Measurements from ENCODE around the gene SNTB2. TPM values are rescaled to one million over a fixed set of nuclear protein-coding genes. Genes with fewer than 3 reads are reported as not detected.
"Not testable (repeated sequence)": the region's sequence is repeated elsewhere in the genome, so short reads cannot be mapped to it uniquely, and the experiment has no call there.

The SNTB2 gene
- total RNA-seq, 2 donors from 2014 or later = 10.7 to 26.1 TPM

DNA sequence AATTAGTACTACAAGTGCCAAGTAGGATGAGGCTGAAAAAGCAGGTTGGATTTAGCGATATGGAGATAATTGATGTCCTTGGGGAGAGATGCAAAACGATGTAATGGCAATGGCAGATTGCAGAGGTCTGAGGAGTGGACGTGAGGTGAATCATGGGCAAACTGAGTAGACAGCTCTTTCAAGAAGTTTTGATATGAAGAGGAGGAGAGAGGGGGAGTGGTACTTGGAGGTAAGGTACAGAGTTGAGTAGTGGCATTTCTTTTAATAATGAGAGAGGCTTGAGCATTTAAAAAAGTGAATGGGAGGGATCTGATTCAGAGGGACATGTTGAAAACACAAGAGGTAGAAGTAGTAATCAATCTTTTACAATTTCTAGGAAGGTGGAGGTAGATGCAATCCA lies 106.4 kb downstream of the SNTB2 start:
- DNase-seq (ENCODE audit: low spot score) (no peak), ATAC-seq (no peak)
- Mint-ChIP-seq H3K27ac (peak overlapping the region in 1 of 2 donors; percentile 5), H3K36me3 (no peaks in the 10 kb centered on the region), H3K4me1 (ENCODE audit: low read depth in 2 of 2) (peaks cover 0 to 3% of the 10 kb centered on the region in 2 donors), H3K4me3 (no peak overlapping the region), H3K9me3 (no peaks in the 10 kb centered on the region), H3K27me3 (no peaks in the 10 kb centered on the region)

DNA sequence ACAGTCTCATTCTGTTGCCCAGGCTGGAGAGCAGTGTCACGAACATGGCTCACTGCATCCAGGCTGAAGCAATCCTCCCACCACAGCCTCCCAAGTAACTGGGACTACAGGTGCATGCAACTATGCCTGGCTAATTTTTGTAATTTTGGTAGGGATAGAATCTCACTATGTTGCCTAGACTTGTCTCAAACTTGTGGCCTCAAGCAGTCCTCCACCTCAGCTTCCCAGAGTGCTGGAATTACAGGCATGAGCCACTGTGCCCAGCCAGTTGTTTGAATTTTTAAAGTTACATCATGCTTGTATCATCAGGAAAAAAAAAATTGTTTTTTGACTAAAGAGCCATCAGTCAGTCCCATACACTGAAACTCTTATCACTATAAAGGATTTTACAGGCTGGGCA lies 107.1 kb downstream of the SNTB2 start:
- Mint-ChIP-seq H3K4me3 (no peak overlapping the region), H3K36me3 (no peaks in the 10 kb centered on the region), H3K9me3 (no peaks in the 10 kb centered on the region), H3K27me3 (no peaks in the 10 kb centered on the region), H3K4me1 (ENCODE audit: low read depth in 2 of 2) (peaks cover 0 to 7% of the 10 kb centered on the region in 2 donors), H3K27ac (no peak overlapping the region)
- ATAC-seq (no peak), DNase-seq (ENCODE audit: low spot score) (no peak)

DNA sequence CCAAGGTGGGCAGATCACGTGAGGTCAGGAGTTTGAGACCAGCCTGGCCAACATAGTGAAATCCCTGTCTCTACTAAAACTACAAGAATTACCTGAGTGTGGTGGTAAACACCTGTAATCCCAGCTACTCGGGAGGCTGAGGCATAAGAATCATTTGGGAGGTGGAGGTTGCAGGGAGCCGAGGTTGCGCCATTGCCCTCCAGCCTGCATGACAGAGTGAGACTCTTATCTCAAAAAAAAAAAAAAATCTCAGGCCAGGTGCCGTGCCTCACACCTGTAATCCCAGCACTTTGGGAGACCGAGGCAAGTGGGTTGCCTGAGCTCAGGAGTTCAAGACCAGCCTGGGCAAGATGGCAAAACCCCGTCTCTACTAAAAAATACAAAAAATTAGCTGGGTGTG lies 109.8 kb downstream of the SNTB2 start:
- H3K4me3 Mint-ChIP-seq; H3K9me3 Mint-ChIP-seq; ATAC-seq; H3K27me3 Mint-ChIP-seq; H3K4me1 Mint-ChIP-seq (ENCODE audit: low read depth in 2 of 2); DNase-seq (ENCODE audit: low spot score); H3K27ac Mint-ChIP-seq: not testable (repeated sequence)
- peaks cover 11% of the 10 kb centered on the region for H3K36me3 Mint-ChIP-seq

GRCh38 chr16:69298261-69298660 lies 111.3 kb downstream of the SNTB2 start:
- Mint-ChIP-seq H3K4me1 (ENCODE audit: low read depth in 2 of 2) (peaks cover 0 to 7% of the 10 kb centered on the region in 2 donors), H3K4me3 (no peak overlapping the region), H3K27me3 (no peaks in the 10 kb centered on the region), H3K27ac (peak overlapping the region in 1 of 2 donors; percentile 47), H3K9me3 (no peaks in the 10 kb centered on the region), H3K36me3 (peaks cover 11% of the 10 kb centered on the region)
- ATAC-seq (no peak), DNase-seq (ENCODE audit: low spot score) (no peak)

GRCh38 chr16:69301187-69301586 lies 114.2 kb downstream of the SNTB2 start:
- no peaks in the 10 kb centered on the region for H3K9me3 Mint-ChIP-seq
- H3K4me1 Mint-ChIP-seq (ENCODE audit: low read depth in 2 of 2) = peaks cover 0 to 7% of the 10 kb centered on the region in 2 donors
- no peak overlapping the region for H3K27ac Mint-ChIP-seq
- H3K4me3 Mint-ChIP-seq = no peak overlapping the region
- no peaks in the 10 kb centered on the region for H3K27me3 Mint-ChIP-seq
- ATAC-seq (no peak), DNase-seq (ENCODE audit: low spot score) (no peak)
- H3K36me3 Mint-ChIP-seq = peaks cover 11% of the 10 kb centered on the region

DNA sequence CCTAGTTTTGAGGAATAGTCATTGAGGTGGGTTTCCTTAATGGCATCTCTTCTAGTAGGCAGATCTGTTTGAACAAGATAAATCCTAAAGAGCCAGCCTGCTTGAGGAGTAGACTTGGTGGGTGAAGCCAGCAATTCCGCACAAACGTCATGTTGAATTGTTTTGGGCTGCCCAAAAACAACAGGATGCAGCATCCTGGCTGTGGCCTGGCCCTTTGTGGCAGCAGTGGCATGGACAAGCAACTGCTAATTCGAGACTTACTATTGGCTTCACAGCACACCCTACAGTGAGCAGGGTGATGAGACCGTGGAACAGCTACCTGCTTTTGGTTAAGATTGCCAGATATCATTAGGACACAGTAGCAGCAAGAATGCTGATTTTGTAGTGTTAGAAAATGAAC lies 114.9 kb downstream of the SNTB2 start:
- Mint-ChIP-seq H3K36me3 (peaks cover 11% of the 10 kb centered on the region), H3K4me3 (no peak overlapping the region), H3K27ac (no peak overlapping the region), H3K9me3 (no peaks in the 10 kb centered on the region), H3K27me3 (no peaks in the 10 kb centered on the region), H3K4me1 (ENCODE audit: low read depth in 2 of 2) (peaks cover 0 to 7% of the 10 kb centered on the region in 2 donors)
- no peak for DNase-seq (ENCODE audit: low spot score)
- no peak for ATAC-seq

- ATAC-seq (no peak), DNase-seq (ENCODE audit: low spot score) (no peak)
- peaks cover 0 to 7% of the 10 kb centered on the region in 2 donors for H3K4me1 Mint-ChIP-seq (ENCODE audit: low read depth in 2 of 2)
- no peak overlapping the region for H3K27ac Mint-ChIP-seq
- H3K9me3 Mint-ChIP-seq = no peaks in the 10 kb centered on the region
- peaks cover 11% of the 10 kb centered on the region for H3K36me3 Mint-ChIP-seq
- H3K4me3 Mint-ChIP-seq = no peak overlapping the region
- H3K27me3 Mint-ChIP-seq = no peaks in the 10 kb centered on the region
Observed at GRCh38 chr16:69302301-69302700, 115.3 kb downstream of the SNTB2 start.

DNA sequence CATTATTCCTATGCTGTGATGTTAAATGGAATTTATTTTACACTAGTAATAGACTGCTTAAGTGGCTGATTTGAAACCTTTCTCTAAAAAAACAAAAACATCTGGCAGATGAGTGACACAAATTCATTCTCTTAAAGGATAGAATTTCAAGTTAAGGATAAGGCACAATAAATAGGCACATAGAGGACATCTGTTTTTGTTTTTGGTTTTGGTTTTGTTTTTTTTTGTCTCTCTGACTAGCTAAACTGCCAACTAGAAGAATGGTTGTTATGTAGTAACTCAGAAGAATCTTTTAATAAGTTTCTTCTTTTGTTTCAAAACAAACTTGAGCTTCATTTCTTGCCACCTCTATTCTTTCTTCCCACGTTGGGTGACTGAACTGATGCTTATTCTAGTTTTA lies 119.1 kb downstream of the SNTB2 start:
- DNase-seq (ENCODE audit: low spot score) (no peak), ATAC-seq (no peak)
- Mint-ChIP-seq H3K27ac (no peak overlapping the region), H3K36me3 (peaks cover 4% of the 10 kb centered on the region), H3K4me1 (ENCODE audit: low read depth in 2 of 2) (peaks cover 0 to 4% of the 10 kb centered on the region in 2 donors), H3K27me3 (no peaks in the 10 kb centered on the region), H3K9me3 (no peaks in the 10 kb centered on the region), H3K4me3 (no peak overlapping the region)

GRCh38 chr16:69307091-69307490 lies 120.1 kb downstream of the SNTB2 start:
- peaks cover 3 to 7% of the 10 kb centered on the region in 2 donors for H3K4me1 Mint-ChIP-seq (ENCODE audit: low read depth in 2 of 2)
- no peak for ATAC-seq
- no peaks in the 10 kb centered on the region for H3K27me3 Mint-ChIP-seq
- no peak for DNase-seq (ENCODE audit: low spot score)
- H3K36me3 Mint-ChIP-seq = peaks cover 3% of the 10 kb centered on the region
- H3K27ac Mint-ChIP-seq = no peak overlapping the region
- no peak overlapping the region for H3K4me3 Mint-ChIP-seq
- no peaks in the 10 kb centered on the region for H3K9me3 Mint-ChIP-seq

GRCh38 chr16:69307856-69308255 lies 120.9 kb downstream of the SNTB2 start:
- no peak for DNase-seq (ENCODE audit: low spot score)
- H3K9me3 Mint-ChIP-seq = no peaks in the 10 kb centered on the region
- peaks cover 6 to 9% of the 10 kb centered on the region in 2 donors for H3K4me1 Mint-ChIP-seq (ENCODE audit: low read depth in 2 of 2)
- H3K4me3 Mint-ChIP-seq = no peak overlapping the region
- no peaks in the 10 kb centered on the region for H3K27me3 Mint-ChIP-seq
- no peak overlapping the region for H3K27ac Mint-ChIP-seq
- ATAC-seq = no peak
- peaks cover 4% of the 10 kb centered on the region for H3K36me3 Mint-ChIP-seq

DNA sequence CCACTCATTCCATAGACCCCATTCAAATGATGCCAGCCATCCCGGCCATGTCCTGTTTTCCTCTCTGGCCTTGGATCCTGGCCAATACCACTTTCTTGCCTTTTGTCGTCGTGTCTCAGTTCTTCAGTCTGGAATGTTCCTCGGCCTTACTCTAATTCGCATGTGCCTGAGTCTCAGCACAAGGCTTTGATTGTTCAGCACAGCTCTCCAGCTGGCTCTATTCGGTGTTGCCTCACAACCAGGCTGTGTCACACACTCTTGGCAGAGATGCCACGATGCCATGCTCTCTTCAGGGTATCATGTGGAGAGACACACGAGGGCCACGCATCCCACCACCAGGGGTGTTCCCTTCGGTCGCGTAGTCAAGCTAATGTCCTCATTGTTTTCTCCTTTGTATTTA lies 122.4 kb downstream of the SNTB2 start:
- DNase-seq (ENCODE audit: low spot score) = no peak
- H3K27ac Mint-ChIP-seq = no peak overlapping the region
- peak overlapping the region; percentile 6 for H3K4me3 Mint-ChIP-seq

DNA sequence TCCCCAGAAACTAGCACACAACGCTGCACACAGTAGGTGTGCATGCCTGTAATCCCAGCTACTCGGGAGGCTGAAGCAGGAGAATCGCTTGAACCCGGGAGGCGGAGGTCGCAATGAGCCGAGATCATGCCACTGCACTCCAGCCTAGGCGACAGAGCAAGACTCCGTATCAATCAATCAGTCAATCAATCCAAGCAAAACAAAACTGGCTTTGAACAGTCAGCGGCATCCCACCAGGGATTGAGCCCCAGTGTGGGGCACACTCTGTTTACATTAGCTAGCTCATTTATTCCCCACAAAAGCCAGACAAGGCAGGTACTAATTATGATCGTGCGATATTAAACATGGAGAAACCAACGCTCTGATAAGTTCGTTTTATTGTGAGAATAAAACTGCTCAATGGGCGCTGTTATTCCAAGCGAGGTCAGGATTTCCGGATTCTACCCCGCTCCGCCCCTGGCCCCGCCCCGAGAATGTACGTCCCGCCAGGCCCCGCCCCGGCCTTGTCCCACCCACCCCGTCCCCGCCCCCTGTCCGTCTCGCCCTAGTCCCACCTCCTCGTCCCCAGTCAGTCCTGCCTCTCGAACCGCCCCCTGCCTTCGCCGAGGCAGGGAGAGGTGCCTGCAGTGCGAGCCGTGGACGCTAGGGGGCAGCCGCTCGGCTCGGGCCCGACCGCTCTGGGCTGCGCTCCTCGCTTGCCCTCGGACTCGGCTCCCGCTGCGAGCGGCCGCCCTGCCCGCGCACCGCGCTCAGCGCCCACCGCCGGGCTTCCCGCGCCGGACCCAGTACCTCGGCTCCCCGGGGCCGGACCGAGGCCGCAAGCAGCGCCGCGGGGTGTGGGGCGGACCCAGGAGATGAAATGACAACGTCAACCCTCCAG lies 123.9 kb downstream of the SNTB2 start, which contains the start of gene VPS4A:
Gene VPS4A, plus strand, starts transcription at position 698 of the 880 bp plus-strand sequence. Its CDS starts 162 bp downstream, at position 860.
- H3K9me3 Mint-ChIP-seq = no peaks in the 10 kb centered on the region
- DNase-seq (ENCODE audit: low spot score) (peak; percentile 97), ATAC-seq (peak; percentile 97 to 99)
- peak within 1 kb of the TSS; percentile 95 for H3K4me3 Mint-ChIP-seq
- peaks cover 18 to 22% of the 10 kb centered on the region in 2 donors for H3K4me1 Mint-ChIP-seq (ENCODE audit: low read depth in 2 of 2)
- peak within 1 kb of the TSS; percentile 82 to 90 for H3K27ac Mint-ChIP-seq
- H3K36me3 Mint-ChIP-seq = peaks cover 4% of the 10 kb centered on the region
- no peaks in the 10 kb centered on the region for H3K27me3 Mint-ChIP-seq

More for the DNA sequence above, 122.4 kb downstream of the SNTB2 start:
- Mint-ChIP-seq H3K4me1 (ENCODE audit: low read depth in 2 of 2) (peaks cover 18 to 20% of the 10 kb centered on the region in 2 donors), H3K27me3 (no peaks in the 10 kb centered on the region), H3K9me3 (no peaks in the 10 kb centered on the region), H3K36me3 (peaks cover 4% of the 10 kb centered on the region)
- ATAC-seq = no peak

GRCh38 chr16:69311533-69312387 lies 124.8 kb downstream of the SNTB2 start:
- Mint-ChIP-seq H3K4me1 (ENCODE audit: low read depth in 2 of 2) (peaks cover 18 to 23% of the 10 kb centered on the region in 2 donors), H3K27me3 (no peaks in the 10 kb centered on the region), H3K27ac (peak overlapping the region; percentile 82 to 90), H3K4me3 (peak overlapping the region; percentile 95), H3K36me3 (peaks cover 4% of the 10 kb centered on the region), H3K9me3 (no peaks in the 10 kb centered on the region)
- DNase-seq (ENCODE audit: low spot score) (peak; percentile 76), ATAC-seq (peak; percentile 74 to 77)

- ATAC-seq (no peak), DNase-seq (ENCODE audit: low spot score) (no peak)
- H3K4me3 Mint-ChIP-seq = peak overlapping the region; percentile 79
- H3K36me3 Mint-ChIP-seq = peaks cover 4% of the 10 kb centered on the region
- peaks cover 18 to 23% of the 10 kb centered on the region in 2 donors for H3K4me1 Mint-ChIP-seq (ENCODE audit: low read depth in 2 of 2)
- no peaks in the 10 kb centered on the region for H3K9me3 Mint-ChIP-seq
- H3K27ac Mint-ChIP-seq = peak overlapping the region; percentile 60 to 69
- H3K27me3 Mint-ChIP-seq = no peaks in the 10 kb centered on the region
Observed at GRCh38 chr16:69313469-69313868, 126.5 kb downstream of the SNTB2 start.

All from natural killer cell treated with Interleukin-12 subunit alpha and Interleukin-12 subunit beta and Interleukin-15 and Interleukin-18, amount 100 ng/mL, for 72 hours (primary cell).